ENCODE measurements around the gene TRIM26. TPM values are rescaled to one million over a fixed set of nuclear protein-coding genes. Genes with fewer than 3 reads are reported as not detected.

TRIM26 gene
- total and polyA plus RNA-seq, 2 of the 13 experiments (the other 11 are each of a cell fraction or from before 2014, with no cell fraction given), result 27.1 to 38.7 TPM

- TF ChIP-seq ARID5B (CRISPR knock-in tag; IDR thresholded peaks at IDR 0.05) (peak; percentile 78), DPF2 (CRISPR knock-in tag; IDR thresholded peaks at IDR 0.05; ENCODE audit: borderline replicate concordance, low read depth) (0 out of 2 replicates have a peak, but pooled peaks have one; percentile 27), HNF4A (CRISPR knock-in tag; IDR thresholded peaks at IDR 0.05) (peak; percentile 72; the same call in 1 of the 2 replicates), CREM (IDR thresholded peaks at IDR 0.05) (0 out of 2 replicates have a peak, but pooled peaks have one; percentile 32), CREM (CRISPR knock-in tag; IDR thresholded peaks at IDR 0.05) (no peak), ZNF788 (CRISPR knock-in tag; IDR thresholded peaks at IDR 0.05; ENCODE audit: borderline replicate concordance) (peak; percentile 34; the same call in 1 of the 2 replicates), ZBED4 (CRISPR knock-in tag; IDR thresholded peaks at IDR 0.05; ENCODE audit: borderline replicate concordance) (no peak), RBAK (CRISPR knock-in tag; IDR thresholded peaks at IDR 0.05) (no peak), HDAC2 (CRISPR knock-in tag; IDR thresholded peaks at IDR 0.05) (no peak), DNMT3B (CRISPR knock-in tag; conservative IDR thresholded peaks at IDR 0.05) (no peak), ZBTB10 (CRISPR knock-in tag; IDR thresholded peaks at IDR 0.05; ENCODE audit: borderline replicate concordance) (peak; percentile 92; the same call in 1 of the 2 replicates), ZNF234 (CRISPR knock-in tag; conservative IDR thresholded peaks at IDR 0.05) (no peak), ZEB1 (IDR thresholded peaks at IDR 0.05; ENCODE audit: insufficient replicate concordance, low read depth) (peak; percentile 47), NR2F6 (IDR thresholded peaks at IDR 0.05) (no peak; the same call in 1 of the 2 replicates), NR2F6 (CRISPR knock-in tag; IDR thresholded peaks at IDR 0.05) (peak; percentile 39; the same call in 1 of the 2 replicates), MXD3 (CRISPR knock-in tag; IDR thresholded peaks at IDR 0.05) (no peak), DZIP1 (CRISPR knock-in tag; IDR thresholded peaks at IDR 0.05) (no peak)
Measured at GRCh38 chr6:30135757-30136156, 77.4 kb downstream of the TRIM26 start, which contains the start of gene TRIM40 (continued).
